Urinary bladder (tissue), 4 donors: ENCODE data around the gene PCDHA2. TPM values are rescaled to one million over a fixed set of nuclear protein-coding genes. Genes with fewer than 3 reads are reported as not detected.
"Not testable (repeated sequence)": the region's sequence is repeated elsewhere in the genome, so short reads cannot be mapped to it uniquely, and the experiment has no call there.

Experiments
- DNase-seq: peaks from one replicate; pipeline ENCODE4 v3.0.0-alpha.2; 2015; ENCODE audit errors: extremely low spot score
- H3K27ac ChIP-seq: one replicate; pipeline ENCODE4 v1.5.1; 2013; ENCODE audit warnings: low read depth, mild to moderate bottlenecking, moderate library complexity
- H3K36me3 ChIP-seq: one replicate; pipeline ENCODE4 v1.6.1; 2013; ENCODE audit warnings: mild to moderate bottlenecking, moderate library complexity; ENCODE audit not compliant: insufficient read depth
- H3K4me1 ChIP-seq: one replicate; pipeline ENCODE4 v1.6.1; 2013; ENCODE audit warnings: mild to moderate bottlenecking, moderate library complexity; ENCODE audit not compliant: insufficient read depth
- H3K4me3 ChIP-seq: one replicate; pipeline ENCODE4 v1.5.1; 2013; ENCODE audit warnings: low read depth, low read length
- WGBS: extraction: QIAGEN DNeasy Blood & Tissue Kit; methylation state at CpG from one replicate; pipeline ENCODE4 v1.1.7; 2013; 5-methylcytosine and 5-hydroxymethylcytosine counted together
- polyA plus RNA-seq: library from polyadenylated mRNA; stranded (reverse); fragments of 200-250 nt; gene quantifications from one replicate; pipeline ENCODE4 v1.2.3, GENCODE V29; 2013
- total RNA-seq: library from RNA; depleted of rRNA; stranded (reverse); fragments of >200 nt; gene quantifications from one replicate; pipeline ENCODE4 v1.2.3, GENCODE V29; 2014
- donor health status: healthy with polysubstance abuse.
- donor health status: healthy.

The PCDHA2 gene
- total RNA-seq (0.37 TPM), polyA plus RNA-seq (0.08 TPM)

DNA sequence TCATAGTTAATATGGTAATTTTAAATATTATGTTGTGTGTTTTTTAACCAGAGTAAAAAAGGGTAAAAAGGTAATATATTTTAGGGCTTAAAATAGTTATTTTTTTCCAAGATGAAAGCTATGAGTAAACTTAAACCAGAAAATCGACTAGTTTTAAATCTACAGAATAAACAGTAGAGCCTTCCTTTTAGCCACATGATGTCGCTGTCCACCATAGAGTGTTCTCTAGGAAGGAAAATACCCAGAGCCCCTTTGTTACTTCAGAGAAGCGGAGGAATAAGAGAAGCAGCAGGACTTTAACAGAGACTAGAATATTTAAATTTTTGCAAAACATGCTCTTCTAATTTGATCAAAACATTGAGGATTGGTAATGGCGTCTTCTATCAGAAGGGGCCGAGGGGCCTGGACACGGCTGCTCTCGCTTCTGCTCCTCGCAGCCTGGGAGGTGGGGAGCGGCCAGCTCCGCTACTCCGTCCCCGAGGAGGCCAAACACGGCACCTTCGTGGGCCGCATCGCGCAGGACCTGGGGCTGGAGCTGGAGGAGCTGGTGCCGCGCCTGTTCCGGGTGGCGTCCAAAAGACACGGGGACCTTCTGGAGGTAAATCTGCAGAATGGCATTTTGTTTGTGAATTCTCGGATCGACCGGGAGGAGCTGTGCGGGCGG is at the start of gene PCDHA2:
Gene PCDHA2, plus strand, starts transcription at position 258 of the 664 bp plus-strand sequence.
- no peaks in the 10 kb centered on the region for H3K36me3 ChIP-seq
- 21% methylated on average over 27 of the region's 27 CpGs for WGBS
- no peak within 1 kb of the TSS for H3K27ac ChIP-seq
- H3K4me3 ChIP-seq: no peak within 1 kb of the TSS
- no peaks in the 10 kb centered on the region for H3K4me1 ChIP-seq
- DNase-seq: no peak

DNA sequence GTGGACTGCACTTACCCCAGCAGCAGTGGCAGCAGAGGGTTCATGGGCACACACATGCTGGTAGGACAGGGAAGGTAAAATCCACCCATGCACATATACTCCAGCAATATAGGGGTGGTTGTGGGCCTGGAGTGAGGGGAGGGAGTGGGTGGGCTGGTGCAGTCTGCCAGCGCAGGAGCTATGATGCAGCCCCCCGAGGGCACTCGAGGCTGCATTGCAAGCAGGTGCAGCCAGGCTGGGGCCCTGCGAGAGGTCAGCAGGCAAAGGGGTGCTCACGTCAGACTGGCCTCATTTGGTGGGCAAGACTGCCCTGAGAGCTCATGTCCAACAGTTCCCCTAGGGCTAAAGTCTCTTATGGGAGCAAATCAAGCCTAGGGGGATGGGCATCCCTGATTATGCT is 41.1 kb upstream of the PCDHA2 start:
- Histone ChIP-seq H3K27ac (no peak overlapping the region), H3K4me3 (no peak overlapping the region), H3K4me1 (no peaks in the 10 kb centered on the region), H3K36me3 (no peaks in the 10 kb centered on the region)
- DNase-seq: no peak
- 81% methylated on average over 5 of the region's 5 CpGs for WGBS

DNA sequence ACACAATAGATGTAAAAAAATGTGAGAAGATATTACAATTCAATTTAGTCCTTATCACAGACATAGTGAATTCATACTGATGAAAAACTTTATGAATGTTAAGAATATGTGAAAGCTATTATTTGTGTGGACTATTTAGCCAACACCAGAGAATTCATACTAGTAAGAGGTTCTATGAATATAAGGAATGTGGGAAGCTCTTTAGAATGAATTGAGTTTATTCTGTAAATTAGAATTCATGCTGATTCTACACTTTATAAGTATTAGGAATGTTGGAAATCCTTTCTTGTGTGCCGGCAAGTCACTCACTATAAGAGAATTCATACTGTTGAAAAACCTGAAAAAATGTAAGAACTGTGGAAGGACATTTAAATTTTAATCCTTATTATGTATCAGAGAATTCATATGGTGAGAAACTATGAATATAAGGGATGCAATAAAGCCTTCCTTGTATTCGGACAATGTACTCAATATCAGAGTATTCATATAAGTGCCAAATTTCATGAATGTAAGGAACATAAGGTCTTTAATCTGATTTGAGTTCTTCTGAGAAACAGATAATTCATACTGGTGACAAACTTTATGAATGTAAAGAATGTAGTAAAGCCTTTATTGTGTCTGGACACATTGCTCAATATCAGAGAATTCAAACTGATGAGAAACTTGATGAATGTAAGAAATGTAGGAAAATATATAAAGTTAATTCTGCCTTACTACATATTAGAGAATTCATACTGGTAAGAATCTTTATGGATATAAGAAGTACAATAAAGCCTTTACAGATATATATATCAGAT is 30.3 kb upstream of the PCDHA2 start:
- no peak for DNase-seq
- 89% methylated on average over 2 of the region's 2 CpGs for WGBS
- Histone ChIP-seq H3K4me3 (no peak overlapping the region), H3K4me1 (no peaks in the 10 kb centered on the region), H3K27ac (no peak overlapping the region), H3K36me3 (no peaks in the 10 kb centered on the region)

DNA sequence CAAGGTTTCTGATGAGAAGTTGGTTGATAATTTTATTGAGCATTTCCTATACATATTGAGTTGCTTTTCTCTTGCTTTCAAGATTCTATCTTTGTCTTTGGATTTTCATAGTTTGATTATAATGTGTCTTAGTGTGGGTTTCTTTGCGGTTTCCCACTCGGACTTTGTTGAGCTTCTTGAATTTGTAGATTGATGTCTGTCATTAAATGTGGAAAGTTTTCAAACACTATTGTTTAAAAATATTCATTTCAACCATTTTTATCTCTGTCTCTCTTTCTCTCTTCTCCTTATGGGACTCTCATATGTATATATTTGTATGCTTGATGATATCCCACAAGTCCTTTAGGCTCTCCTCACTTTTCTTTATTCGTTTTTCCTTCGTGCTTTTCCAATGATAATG is 27.2 kb upstream of the PCDHA2 start:
- 82% methylated on average over 4 of the region's 4 CpGs for WGBS
- Histone ChIP-seq H3K36me3 (no peaks in the 10 kb centered on the region), H3K4me3 (no peak overlapping the region), H3K4me1 (no peaks in the 10 kb centered on the region), H3K27ac (no peak overlapping the region)
- DNase-seq: no peak

DNA sequence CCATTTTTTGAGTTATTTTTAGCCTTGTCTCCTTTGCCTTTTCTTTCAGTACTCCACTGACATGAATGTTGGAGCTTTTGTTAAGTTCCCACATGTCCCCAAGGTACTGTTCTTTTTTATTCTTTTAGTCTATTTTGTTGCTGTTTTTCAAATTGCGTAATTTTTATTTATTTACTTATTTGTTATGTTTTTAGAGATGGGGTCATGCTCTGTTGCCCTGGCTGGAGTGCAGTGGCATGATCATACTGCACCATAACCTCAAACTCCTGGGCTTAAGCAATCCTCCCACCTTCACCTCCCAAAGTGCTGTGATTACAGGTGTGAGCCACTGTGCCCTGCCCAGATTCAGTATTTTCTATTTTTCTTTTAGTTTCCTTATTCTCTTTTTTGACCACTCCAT is 14.1 kb upstream of the PCDHA2 start:
- no peaks in the 10 kb centered on the region for H3K4me1 ChIP-seq
- no peaks in the 10 kb centered on the region for H3K36me3 ChIP-seq
- 62% methylated on average over 1 of the region's 1 CpG for WGBS
- H3K4me3 ChIP-seq: no peak overlapping the region
- no peak for DNase-seq
- H3K27ac ChIP-seq: no peak overlapping the region

DNA sequence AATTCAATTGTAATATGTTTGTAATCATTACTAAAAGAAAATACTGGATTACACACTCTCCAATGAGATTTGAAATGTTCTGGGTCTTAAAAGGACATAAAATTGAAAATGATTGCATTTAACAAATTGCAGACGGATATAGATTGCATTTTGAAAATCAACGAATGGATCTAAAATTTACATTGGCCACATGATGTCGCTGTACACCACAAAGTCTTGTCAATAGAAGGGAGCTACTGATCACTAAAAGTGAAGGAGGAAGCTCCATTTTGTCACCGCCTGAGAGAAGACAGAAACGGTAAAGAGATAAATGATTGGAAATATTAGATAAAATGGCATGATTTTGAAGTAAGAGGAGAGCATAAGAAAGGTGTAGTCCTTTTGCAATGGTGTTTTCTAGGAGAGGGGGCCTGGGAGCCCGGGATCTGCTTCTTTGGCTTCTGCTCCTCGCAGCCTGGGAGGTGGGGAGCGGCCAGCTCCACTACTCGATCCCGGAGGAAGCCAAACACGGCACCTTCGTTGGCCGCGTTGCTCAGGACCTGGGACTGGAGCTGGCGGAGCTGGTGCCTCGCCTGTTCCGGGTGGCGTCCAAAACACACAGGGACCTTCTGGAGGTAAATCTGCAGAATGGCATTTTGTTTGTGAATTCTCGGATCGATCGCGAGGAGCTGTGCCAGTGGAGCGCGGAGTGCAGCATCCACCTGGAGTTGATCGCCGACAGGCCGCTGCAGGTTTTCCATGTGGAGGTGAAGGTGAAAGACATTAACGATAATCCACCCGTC is 8.6 kb upstream of the PCDHA2 start, which contains the start of gene PCDHA1:
Gene PCDHA1, plus strand, starts transcription at position 236 of the 782 bp plus-strand sequence.
- WGBS: 19% methylated on average over 29 of the region's 29 CpGs
- no peaks in the 10 kb centered on the region for H3K4me1 ChIP-seq
- no peak within 1 kb of the TSS for H3K4me3 ChIP-seq
- H3K36me3 ChIP-seq: no peaks in the 10 kb centered on the region
- no peak within 1 kb of the TSS for H3K27ac ChIP-seq
- no peak for DNase-seq

DNA sequence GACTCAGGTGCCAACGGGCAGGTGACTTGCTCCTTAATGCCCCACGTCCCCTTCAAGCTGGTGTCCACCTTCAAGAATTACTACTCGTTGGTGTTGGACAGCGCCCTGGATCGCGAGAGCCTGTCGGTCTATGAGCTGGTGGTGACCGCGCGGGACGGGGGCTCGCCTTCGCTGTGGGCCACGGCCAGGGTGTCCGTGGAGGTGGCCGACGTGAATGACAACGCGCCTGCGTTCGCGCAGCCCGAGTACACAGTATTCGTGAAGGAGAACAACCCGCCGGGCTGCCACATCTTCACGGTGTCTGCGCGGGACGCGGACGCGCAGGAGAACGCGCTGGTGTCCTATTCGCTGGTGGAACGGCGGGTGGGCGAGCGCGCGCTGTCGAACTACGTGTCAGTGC is 7.2 kb upstream of the PCDHA2 start:
- H3K36me3 ChIP-seq, H3K27ac ChIP-seq, H3K4me1 ChIP-seq, DNase-seq, H3K4me3 ChIP-seq: not testable (repeated sequence)
- 40% methylated on average over 44 of the region's 44 CpGs for WGBS

DNA sequence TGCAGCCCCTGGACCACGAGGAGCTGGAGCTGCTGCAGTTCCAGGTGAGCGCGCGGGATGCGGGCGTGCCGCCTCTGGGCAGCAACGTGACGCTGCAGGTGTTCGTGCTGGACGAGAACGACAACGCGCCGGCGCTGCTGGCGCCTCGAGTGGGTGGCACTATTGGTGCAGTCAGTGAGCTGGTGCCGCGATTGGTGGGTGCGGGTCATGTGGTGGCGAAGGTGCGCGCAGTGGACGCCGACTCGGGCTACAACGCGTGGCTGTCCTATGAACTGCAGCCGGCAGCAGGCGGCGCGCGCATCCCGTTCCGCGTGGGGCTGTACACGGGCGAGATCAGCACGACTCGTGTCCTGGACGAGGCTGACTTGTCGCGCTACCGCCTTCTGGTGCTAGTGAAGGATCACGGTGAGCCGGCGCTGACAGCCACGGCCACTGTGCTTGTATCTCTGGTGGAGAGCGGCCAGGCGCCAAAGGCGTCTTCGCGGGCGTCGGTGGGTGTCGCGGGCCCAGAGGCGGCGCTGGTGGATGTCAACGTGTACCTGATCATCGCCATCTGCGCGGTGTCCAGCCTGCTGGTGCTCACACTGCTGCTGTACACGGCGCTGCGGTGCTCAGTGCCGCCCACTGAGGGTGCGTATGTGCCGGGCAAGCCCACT is 6.7 kb upstream of the PCDHA2 start:
- 37% methylated on average over 70 of the region's 70 CpGs for WGBS
- H3K4me1 ChIP-seq, H3K27ac ChIP-seq, H3K4me3 ChIP-seq, DNase-seq, H3K36me3 ChIP-seq: not testable (repeated sequence)

DNA sequence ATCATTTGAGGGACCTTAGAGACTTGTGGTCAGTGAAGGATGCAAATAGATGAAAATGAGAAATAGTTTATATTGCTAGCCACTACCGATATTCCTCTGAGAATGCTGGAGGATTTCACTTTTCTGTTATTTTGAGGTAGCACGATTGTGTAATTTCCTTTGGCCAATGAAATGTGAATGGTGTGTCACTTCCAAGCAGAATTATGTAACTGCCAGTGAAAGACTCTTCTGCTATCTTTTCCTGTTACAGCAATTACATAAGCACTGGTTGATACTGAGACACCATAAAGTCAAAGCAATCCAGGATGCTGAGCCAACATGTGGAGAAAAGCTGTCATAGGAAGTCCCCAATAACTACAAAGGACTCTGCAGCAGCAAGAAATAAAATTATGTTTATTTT is 3.6 kb upstream of the PCDHA2 start:
- Histone ChIP-seq H3K27ac (no peak overlapping the region), H3K4me1 (no peaks in the 10 kb centered on the region), H3K36me3 (no peaks in the 10 kb centered on the region), H3K4me3 (no peak overlapping the region)
- DNase-seq: no peak
- WGBS: 43% methylated on average over 2 of the region's 2 CpGs

DNA sequence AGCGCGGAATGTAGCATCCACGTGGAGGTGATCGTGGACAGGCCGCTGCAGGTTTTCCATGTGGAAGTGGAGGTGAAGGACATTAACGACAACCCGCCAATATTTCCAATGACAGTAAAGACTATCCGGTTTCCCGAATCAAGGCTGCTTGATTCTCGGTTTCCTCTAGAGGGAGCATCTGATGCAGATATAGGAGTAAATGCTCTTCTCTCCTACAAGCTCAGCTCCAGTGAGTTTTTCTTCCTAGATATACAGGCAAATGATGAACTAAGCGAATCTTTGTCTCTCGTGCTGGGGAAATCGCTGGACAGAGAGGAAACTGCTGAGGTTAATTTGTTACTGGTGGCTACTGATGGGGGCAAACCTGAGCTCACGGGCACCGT is 598 bp downstream of the PCDHA2 start:
- WGBS: 21% methylated on average over 15 of the region's 15 CpGs
- Histone ChIP-seq H3K4me3 (no peak overlapping the region), H3K27ac (no peak overlapping the region), H3K4me1 (no peaks in the 10 kb centered on the region), H3K36me3 (no peaks in the 10 kb centered on the region)
- DNase-seq: no peak

DNA sequence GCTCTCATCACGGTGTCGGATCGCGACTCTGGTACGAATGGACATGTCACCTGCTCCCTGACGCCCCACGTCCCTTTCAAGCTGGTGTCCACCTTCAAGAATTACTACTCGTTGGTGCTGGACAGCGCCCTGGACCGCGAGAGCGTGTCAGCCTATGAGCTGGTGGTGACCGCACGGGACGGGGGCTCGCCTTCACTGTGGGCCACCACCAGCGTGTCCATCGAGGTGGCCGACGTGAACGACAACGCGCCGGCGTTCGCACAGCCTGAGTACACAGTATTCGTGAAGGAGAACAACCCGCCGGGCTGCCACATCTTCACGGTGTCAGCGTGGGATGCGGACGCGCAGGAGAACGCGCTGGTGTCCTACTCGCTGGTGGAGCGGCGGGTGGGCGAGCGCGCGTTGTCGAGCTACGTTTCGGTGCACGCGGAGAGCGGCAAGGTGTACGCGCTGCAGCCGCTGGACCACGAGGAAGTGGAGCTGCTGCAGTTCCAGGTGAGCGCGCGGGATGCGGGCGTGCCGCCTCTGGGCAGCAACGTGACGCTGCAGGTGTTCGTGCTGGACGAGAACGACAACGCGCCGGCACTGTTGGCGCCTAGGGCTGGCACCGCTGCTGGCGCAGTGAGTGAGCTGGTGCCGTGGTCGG is 1.5 kb downstream of the PCDHA2 start:
- not testable (repeated sequence) for DNase-seq, H3K4me3 ChIP-seq, H3K4me1 ChIP-seq, H3K27ac ChIP-seq, H3K36me3 ChIP-seq
- 54% methylated on average over 72 of the region's 72 CpGs for WGBS

DNA sequence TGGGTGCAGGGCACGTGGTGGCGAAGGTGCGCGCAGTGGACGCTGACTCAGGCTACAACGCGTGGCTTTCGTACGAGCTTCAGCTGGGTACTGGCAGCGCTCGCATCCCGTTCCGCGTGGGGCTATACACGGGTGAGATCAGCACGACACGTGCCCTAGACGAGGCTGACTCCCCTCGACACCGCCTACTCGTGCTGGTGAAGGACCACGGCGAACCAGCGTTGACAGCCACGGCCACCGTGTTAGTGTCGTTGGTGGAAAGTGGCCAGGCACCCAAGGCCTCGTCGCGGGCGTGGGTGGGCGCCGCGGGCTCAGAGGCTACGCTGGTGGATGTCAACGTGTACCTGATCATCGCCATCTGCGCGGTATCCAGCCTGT is 2.1 kb downstream of the PCDHA2 start:
- Histone ChIP-seq H3K27ac (no peak overlapping the region), H3K4me1 (no peaks in the 10 kb centered on the region), H3K36me3 (no peaks in the 10 kb centered on the region), H3K4me3 (no peak overlapping the region)
- WGBS: 54% methylated on average over 39 of the region's 39 CpGs
- DNase-seq: no peak

DNA sequence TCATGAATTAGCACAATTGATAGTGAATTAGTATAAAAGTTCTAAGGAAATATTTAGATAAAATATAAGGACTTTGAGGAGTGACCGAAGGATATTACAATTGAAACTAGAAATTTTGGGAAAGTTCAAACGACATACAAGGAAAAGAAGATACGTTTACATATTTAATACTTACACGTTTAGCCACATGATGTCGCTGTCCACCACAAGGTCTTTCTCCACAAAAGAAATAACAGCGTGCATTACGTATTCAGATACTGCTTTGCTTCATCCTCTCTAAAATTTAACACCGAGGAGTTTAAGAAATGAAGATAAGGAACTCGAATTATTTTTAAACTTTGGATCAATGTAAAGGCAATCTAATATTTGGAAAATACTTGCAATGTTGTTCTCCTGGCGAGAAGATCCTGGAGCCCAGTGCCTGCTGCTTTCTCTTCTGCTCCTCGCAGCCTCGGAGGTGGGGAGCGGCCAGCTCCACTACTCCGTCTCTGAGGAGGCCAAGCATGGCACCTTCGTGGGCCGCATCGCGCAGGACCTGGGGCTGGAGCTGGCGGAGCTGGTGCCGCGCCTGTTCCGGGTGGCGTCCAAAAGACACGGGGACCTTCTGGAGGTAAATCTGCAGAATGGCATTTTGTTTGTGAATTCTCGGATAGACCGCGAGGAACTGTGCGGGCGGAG is 6.3 kb downstream of the PCDHA2 start, which contains the start of gene PCDHA3:
Gene PCDHA3, plus strand, starts transcription at position 242 of the 678 bp plus-strand sequence.
- WGBS: 14% methylated on average over 29 of the region's 29 CpGs
- H3K27ac ChIP-seq: no peak within 1 kb of the TSS

More for the DNA sequence above, 6.3 kb downstream of the PCDHA2 start, which contains the start of gene PCDHA3:
- Histone ChIP-seq H3K36me3 (no peaks in the 10 kb centered on the region), H3K4me3 (no peak within 1 kb of the TSS), H3K4me1 (no peaks in the 10 kb centered on the region)
- no peak for DNase-seq
